ENCODE measurements around the gene HRAS.

The HRAS gene

DNA sequence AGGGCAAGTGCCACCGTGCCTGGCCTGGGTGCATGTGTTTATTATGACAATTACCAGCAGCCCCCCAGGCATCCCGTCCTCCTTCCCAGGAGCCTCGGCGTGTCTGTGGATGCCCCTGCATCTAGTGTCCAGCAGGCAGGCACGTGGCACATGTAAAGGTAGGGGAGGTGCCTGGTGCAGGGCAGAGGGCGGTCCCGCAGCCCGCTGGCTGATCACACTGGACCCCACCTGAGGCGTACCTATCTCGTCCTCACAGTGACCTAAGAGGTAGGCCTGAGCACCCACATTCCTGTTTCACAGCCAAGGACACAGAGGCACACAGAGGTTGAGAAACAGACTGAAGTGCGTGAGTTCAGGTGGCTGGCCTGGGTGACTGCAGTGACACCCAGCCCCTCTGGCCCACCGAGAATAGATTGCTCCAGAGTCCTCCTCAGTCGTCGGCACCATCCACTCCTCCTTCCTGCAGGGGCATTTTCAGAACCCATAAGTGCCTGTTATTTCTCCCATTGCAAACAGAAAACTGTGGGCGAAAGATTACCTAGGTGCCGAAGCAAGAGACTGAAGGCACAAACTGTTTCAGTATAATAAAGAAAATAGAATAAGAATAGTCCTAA is 37.9 kb upstream of the HRAS start:
- no peak for DNase-seq (ENCODE audit: extremely low spot score)
- ChIA-PET CTCF (no interaction called here), POLR2A (no interaction called here)

DNA sequence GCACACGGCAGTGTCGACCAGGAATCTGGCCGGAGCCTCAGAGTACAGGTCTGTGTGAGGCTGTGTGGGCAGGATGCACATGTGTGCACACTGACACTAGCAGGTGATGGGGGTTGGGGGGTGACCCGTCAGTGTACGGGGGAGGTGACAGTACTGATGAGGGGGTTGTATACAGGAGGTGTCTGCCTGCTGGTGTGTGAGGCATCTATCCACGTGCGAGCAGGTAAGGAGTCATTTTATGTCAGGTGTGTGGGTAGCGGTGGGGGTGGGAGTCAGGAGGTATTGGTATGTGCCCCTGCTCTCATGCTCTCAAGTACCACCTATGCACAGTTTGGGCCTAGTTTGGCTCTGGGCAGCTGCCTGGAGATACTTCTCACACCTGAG is 36.4 kb upstream of the HRAS start:
- POLR2A ChIA-PET, result no interaction called here
- CTCF ChIA-PET, result no interaction called here
- TF ChIP-seq, protein P1, sequence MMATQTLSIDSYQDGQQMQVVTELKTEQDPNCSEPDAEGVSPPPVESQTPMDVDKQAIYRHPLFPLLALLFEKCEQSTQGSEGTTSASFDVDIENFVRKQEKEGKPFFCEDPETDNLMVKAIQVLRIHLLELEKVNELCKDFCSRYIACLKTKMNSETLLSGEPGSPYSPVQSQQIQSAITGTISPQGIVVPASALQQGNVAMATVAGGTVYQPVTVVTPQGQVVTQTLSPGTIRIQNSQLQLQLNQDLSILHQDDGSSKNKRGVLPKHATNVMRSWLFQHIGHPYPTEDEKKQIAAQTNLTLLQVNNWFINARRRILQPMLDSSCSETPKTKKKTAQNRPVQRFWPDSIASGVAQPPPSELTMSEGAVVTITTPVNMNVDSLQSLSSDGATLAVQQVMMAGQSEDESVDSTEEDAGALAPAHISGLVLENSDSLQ (IDR thresholded peaks at IDR 0.05), result no peak
- TF ChIP-seq ZNF384 (IDR thresholded peaks at IDR 0.05) (no peak), HDGF (IDR thresholded peaks at IDR 0.05; ENCODE audit: borderline replicate concordance) (no peak), TARDBP (IDR thresholded peaks at IDR 0.05) (no peak), LEF1 (IDR thresholded peaks at IDR 0.05; ENCODE audit: borderline replicate concordance) (no peak), SUZ12 (IDR thresholded peaks at IDR 0.05) (no peak), FOXM1 (IDR thresholded peaks at IDR 0.05; ENCODE audit: borderline replicate concordance) (no peak), FOXK2 (IDR thresholded peaks at IDR 0.05) (no peak), ARNT (IDR thresholded peaks at IDR 0.05) (no peak), BHLHE40 (IDR thresholded peaks at IDR 0.05; ENCODE audit: borderline replicate concordance) (no peak), CTBP1 (IDR thresholded peaks at IDR 0.05; ENCODE audit: borderline replicate concordance) (no peak), NFRKB (IDR thresholded peaks at IDR 0.05) (no peak), ELF4 (IDR thresholded peaks at IDR 0.05) (no peak), SP1 (IDR thresholded peaks at IDR 0.05) (no peak), L3MBTL2 (conservative IDR thresholded peaks at IDR 0.05) (no peak), FOXA1 (IDR thresholded peaks at IDR 0.05) (no peak)
- DNase-seq (ENCODE audit: extremely low spot score), result no peak

More for the DNA sequence above, 37.9 kb upstream of the HRAS start:
- TF ChIP-seq TARDBP (IDR thresholded peaks at IDR 0.05) (no peak), NFRKB (IDR thresholded peaks at IDR 0.05) (no peak), FOXK2 (IDR thresholded peaks at IDR 0.05) (no peak), SUZ12 (IDR thresholded peaks at IDR 0.05) (no peak), FOXM1 (IDR thresholded peaks at IDR 0.05; ENCODE audit: borderline replicate concordance) (no peak), FOXA1 (IDR thresholded peaks at IDR 0.05) (no peak)

DNA sequence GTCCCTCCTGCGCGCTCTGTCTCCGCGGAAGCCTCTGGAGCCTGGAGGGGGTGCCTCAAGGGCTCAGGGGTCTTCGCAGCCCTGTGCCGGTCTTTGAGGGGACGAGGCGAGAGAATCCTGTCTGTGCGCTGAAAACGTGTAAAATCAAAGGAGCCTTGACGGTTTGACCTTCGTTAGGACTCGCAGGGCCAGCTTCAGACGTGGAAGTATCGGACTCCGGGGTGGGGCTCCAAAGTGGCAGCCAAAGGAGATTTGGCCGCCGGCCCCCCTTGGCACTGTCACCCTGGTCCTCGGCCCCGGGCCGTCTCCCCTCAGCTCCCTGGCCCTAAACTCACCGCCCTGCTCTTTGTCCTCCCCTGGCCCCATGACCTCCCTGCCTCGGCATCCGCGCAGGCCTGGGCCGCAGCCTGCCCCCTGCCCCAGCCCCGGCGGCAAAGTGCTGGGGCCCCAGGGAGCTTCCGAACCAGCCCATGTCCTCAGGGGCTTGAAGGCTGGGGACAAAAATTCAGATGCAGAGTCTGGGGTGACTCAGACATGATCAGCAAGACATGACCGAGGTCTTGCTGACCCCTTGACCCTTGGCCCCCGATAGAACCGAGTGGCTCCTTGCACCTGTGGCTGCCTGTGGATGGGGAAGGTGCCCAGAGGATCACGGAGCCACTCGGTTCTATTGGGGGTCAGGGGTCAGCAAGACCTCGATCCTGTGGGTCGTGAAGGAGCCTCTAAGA is 33.9 kb upstream of the HRAS start:
- no peak for DNase-seq (ENCODE audit: extremely low spot score)
- ChIA-PET POLR2A (interaction anchor here (1.0 to 1.8 kb wide), 2 partner anchors 12 to 33 kb away, joined by 3 read pairs; no protein-coding TSS in a partner anchor), CTCF (no interaction called here)
- no peak for TF ChIP-seq LEF1 (IDR thresholded peaks at IDR 0.05; ENCODE audit: borderline replicate concordance)
- TF ChIP-seq TARDBP (IDR thresholded peaks at IDR 0.05), result no peak
- TF ChIP-seq FOXA1 (IDR thresholded peaks at IDR 0.05), result no peak
- TF ChIP-seq BHLHE40 (IDR thresholded peaks at IDR 0.05; ENCODE audit: borderline replicate concordance), result no peak

DNA sequence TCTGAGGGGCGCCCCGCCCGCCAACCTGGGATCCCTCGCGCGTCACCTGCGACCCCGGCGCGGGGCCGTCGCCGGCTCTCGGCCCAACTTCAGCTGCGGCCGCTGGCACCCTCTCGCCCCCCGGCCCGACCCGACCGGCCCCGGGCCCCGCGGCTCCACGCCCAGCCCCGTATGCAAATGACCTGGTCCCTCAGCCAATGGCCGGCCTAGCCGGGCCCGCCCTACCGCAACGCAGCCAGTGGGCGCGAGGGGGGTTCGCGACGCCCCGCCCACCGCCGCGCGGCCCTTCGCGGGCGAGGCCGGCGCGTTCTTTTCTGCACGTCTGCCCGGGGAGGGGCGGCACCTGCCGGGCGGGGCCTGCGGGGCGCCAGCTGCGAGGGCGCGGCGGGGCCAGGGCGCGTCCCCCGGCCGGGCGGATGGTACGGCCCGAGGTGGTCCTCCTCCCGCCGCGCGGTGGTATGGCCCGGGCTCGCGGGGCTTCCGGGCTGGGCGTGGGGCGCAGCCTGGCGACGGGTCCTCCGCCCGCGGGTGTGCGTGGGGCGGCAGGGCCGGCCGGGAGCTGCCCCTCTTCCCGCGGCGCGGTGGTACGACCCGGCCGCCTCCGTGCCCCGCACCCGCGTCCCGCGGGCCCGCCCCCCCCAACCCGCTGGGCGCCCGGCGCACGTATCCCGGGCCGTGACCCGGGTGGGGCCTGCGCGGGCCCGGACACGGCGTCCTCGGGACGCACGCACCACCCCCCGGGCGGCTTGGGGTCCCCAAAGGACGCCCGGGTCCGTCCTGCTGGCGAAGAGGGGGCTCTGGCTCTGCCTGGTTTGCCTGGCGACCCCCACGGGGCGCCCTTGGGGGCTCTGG is 33.2 kb upstream of the HRAS start:
- CTCF ChIA-PET, result no interaction called here
- POLR2A ChIA-PET, result interaction anchor here (0.8 to 1.8 kb wide), 5 partner anchors 9 to 34 kb away, joined by 3 to 5 read pairs (median 3); no protein-coding TSS in a partner anchor

DNA sequence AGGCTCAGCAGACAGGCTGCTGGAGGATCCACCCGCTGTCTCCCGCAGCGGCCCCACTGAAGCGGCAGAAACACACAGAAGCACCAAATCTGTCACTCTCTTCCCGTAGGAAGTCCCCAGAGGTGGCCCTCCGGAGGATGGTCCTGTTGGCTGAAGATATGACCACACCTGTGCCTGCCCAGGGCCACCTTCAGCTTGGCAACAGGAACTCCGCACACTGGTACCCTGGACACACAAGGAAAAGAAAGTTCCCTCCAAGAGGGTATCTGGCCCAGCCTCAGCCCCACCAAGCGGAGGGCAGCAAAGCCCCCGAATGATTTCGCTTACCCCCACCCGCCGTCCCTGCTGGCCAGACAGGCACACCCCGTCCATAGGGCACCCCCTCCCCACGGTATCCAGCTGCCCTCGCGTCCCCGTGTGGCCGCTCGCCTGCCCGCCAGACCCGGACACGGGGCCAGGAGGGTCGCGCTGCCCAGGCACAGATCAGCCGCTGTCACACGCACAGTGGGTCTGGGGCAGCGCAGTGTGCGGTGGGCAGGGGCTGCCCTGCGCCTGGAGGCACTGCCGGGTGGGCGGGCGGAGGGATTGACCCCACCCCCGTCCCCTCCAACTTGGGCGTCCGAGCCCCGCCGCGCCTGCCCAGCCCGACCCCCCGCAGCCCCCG is 32.4 kb upstream of the HRAS start:
- POLR2A ChIA-PET, result interaction anchor here (0.5 to 1.8 kb wide), 5 partner anchors 8 to 179 kb away, joined by 3 to 5 read pairs (median 3); no protein-coding TSS in a partner anchor
- TF ChIP-seq ELF4 (IDR thresholded peaks at IDR 0.05), result no peak
- TF ChIP-seq BHLHE40 (IDR thresholded peaks at IDR 0.05; ENCODE audit: borderline replicate concordance), result no peak
- no peak for TF ChIP-seq CTBP1 (IDR thresholded peaks at IDR 0.05; ENCODE audit: borderline replicate concordance)
- no peak for TF ChIP-seq SUZ12 (IDR thresholded peaks at IDR 0.05)
- no peak for TF ChIP-seq SP1 (IDR thresholded peaks at IDR 0.05)
- no peak for TF ChIP-seq LEF1 (IDR thresholded peaks at IDR 0.05; ENCODE audit: borderline replicate concordance)
- no peak for TF ChIP-seq TARDBP (IDR thresholded peaks at IDR 0.05)
- TF ChIP-seq NFRKB (IDR thresholded peaks at IDR 0.05), result no peak
- CTCF ChIA-PET, result no interaction called here
- DNase-seq (ENCODE audit: extremely low spot score), result no peak

More for the DNA sequence above, 33.2 kb upstream of the HRAS start:
- peak; percentile 94 for DNase-seq (ENCODE audit: extremely low spot score)
- peak; percentile 73 for TF ChIP-seq ARNT (IDR thresholded peaks at IDR 0.05)
- TF ChIP-seq FOXM1 (IDR thresholded peaks at IDR 0.05; ENCODE audit: borderline replicate concordance), result peak; percentile 69
- TF ChIP-seq CTBP1 (IDR thresholded peaks at IDR 0.05; ENCODE audit: borderline replicate concordance), result no peak

DNA sequence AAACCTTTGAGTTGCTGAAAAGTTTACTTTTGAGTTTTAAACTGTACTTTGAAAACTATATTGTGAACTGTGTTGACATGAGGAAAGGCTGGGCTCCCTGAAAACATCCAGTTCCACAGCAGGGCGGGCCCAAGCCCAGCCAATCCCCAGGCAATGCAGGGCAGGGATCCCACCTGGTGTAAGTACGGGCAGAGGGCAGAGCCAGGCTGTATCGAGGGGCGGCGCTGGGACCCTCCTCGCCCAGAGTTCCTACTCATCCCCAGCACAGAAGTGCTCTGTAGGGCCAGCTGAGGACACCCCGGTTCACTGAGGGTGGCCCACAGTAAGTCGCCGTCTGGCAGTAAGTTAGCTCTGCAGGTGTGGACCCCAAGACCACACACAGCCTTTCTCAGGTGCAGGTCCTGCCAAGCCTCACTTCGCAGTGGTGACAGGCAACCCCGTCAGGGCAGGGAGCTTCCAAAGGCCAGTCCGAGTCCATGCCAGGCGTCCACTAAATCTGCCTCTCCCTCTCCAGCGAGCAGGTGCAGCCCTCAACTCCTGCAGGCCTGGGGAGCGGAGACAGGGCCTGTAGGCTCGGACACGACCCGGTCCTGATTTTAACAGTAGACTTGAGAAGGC is 31.7 kb upstream of the HRAS start:
- ChIA-PET POLR2A (interaction anchor here (0.5 to 3.4 kb wide), 3 partner anchors 9 to 179 kb away, joined by 3 to 17 read pairs (median 3); partner anchors contain the start of gene PHRF1), CTCF (no interaction called here)
- no peak for TF ChIP-seq BHLHE40 (IDR thresholded peaks at IDR 0.05; ENCODE audit: borderline replicate concordance)
- no peak for TF ChIP-seq LEF1 (IDR thresholded peaks at IDR 0.05; ENCODE audit: borderline replicate concordance)
- TF ChIP-seq FOXM1 (IDR thresholded peaks at IDR 0.05; ENCODE audit: borderline replicate concordance), result no peak
- no peak for TF ChIP-seq ARNT (IDR thresholded peaks at IDR 0.05)
- no peak for TF ChIP-seq FOXK2 (IDR thresholded peaks at IDR 0.05)
- TF ChIP-seq ELF4 (IDR thresholded peaks at IDR 0.05), result no peak
- no peak for TF ChIP-seq ZNF384 (IDR thresholded peaks at IDR 0.05)
- DNase-seq (ENCODE audit: extremely low spot score), result no peak

All from HEK293T (cell line).